K562 (cell line): ENCODE measurements around the gene SURF4. TPM values are rescaled to one million over a fixed set of nuclear protein-coding genes. Genes with fewer than 3 reads are reported as not detected.
A peak's percentile ranks its signal among the peaks of the same experiment; 100 is the strongest.

ENCODE experiments used
- CREM ChIP-seq: IDR thresholded peaks from 2 replicates; pipeline ENCODE4 v1.6.1; 2014; ENCODE audit warnings: antibody characterized with exemption, low read depth
- CTCF ChIP-seq, 3 experiments: IDR thresholded peaks in 2 of 3; conservative IDR thresholded peaks in 1 of 3; 2 replicates each; pipeline ENCODE4 v1.5.1; 2011 to 2012; ENCODE audit warnings: low read length in 3 of 3, mild to moderate bottlenecking in 3 of 3, control low read depth in 2 of 3, improper control_type of control experiment in 1 of 3, inconsistent platforms in 1 of 3, low read depth in 1 of 3, mixed read lengths in 1 of 3, moderate library complexity in 1 of 3; ENCODE audit not compliant: insufficient read depth in 2 of 3
- FOXK2 ChIP-seq, 2 experiments: fragments of 450-650 bp; IDR thresholded peaks in 1 of 2; conservative IDR thresholded peaks in 1 of 2; 2 replicates each; pipeline ENCODE4 v1.6.1; 2016; ENCODE audit warnings: low read depth in 2 of 2, mild to moderate bottlenecking in 1 of 2
- GATAD2A ChIP-seq: fragments of 450-650 bp; IDR thresholded peaks from 2 replicates; pipeline ENCODE4 v1.6.1; 2017
- GTF2E2 ChIP-seq: fragments of 200-800 bp; sonication (Bioruptor generic); IDR thresholded peaks from 2 replicates; pipeline ENCODE4 v1.6.1; 2016; ENCODE audit warnings: missing genetic modification characterization, missing compliant biosample characterization
- MNT ChIP-seq, 2 experiments: fragments of 450-650 bp; conservative IDR thresholded peaks; 2 replicates each; pipeline ENCODE4 v1.6.1; 2017; ENCODE audit warnings: mild to moderate bottlenecking in 2 of 2, moderate library complexity in 2 of 2
- NCOR1 ChIP-seq: fragments of 450-650 bp; IDR thresholded peaks from 2 replicates; pipeline ENCODE4 v1.6.1; 2016; ENCODE audit warnings: mild to moderate bottlenecking, moderate library complexity
- OTX1 ChIP-seq: fragments of 450-650 bp; formaldehyde crosslinking; IDR thresholded peaks from 2 replicates; pipeline ENCODE4 v1.4.0; 2022; ENCODE audit warnings: mild to moderate bottlenecking
- TBL1XR1 ChIP-seq, 2 experiments: IDR thresholded peaks; 2 replicates each; pipeline ENCODE4 v1.6.1; 2012; ENCODE audit warnings: improper control_type of control experiment in 2 of 2, low read length in 2 of 2, mild to moderate bottlenecking in 1 of 2
- ZHX1 ChIP-seq: fragments of 150-350 bp; conservative IDR thresholded peaks from 2 replicates; pipeline ENCODE4 v1.6.1; 2014; ENCODE audit warnings: low read length
- ZNF12 ChIP-seq: sonication (generic); formaldehyde crosslinking; IDR thresholded peaks from 2 replicates; pipeline ENCODE4 v1.4.0; 2020; ENCODE audit warnings: mild to moderate bottlenecking, missing genetic modification reagents
- ZNF140 ChIP-seq: fragments of 250-450 bp; sonication (Bioruptor Pico); IDR thresholded peaks from 2 replicates; pipeline ENCODE4 v1.8.0; 2021; ENCODE audit warnings: moderate library complexity, mild to moderate bottlenecking, inconsistent platforms
- polyA plus RNA-seq, 8 experiments: library from polyadenylated mRNA; depleted of rRNA in 4 of 8; stranded (reverse) in 5 of 8; unstranded in 3 of 8; fragments of >200 nt; fragmentation: Nextera tagmentation in 2 of 8; fragmentation: Illumina TruSeq in 1 of 8; extraction: Ambion mirVana in 2 of 8; extraction: Trizol in 1 of 8; gene quantifications; 2 replicates each; pipeline versions ENCODE4 v1.2.1 to v1.2.3, GENCODE V29; 2011 to 2014; ENCODE audit warnings: inconsistent platforms in 1 of 8, missing spikeins in 1 of 8
- total RNA-seq, 7 experiments: library from RNA; depleted of rRNA in 6 of 7; stranded (reverse); fragments of >200 nt in 6 of 7; fragmentation: Illumina TruSeq in 2 of 7; extraction: Trizol in 2 of 7; gene quantifications; 2 replicates each; pipeline versions ENCODE4 v1.2.1 to v1.2.3, GENCODE V29; 2011 to 2021; ENCODE audit warnings: low replicate concordance in 1 of 7

The SURF4 gene
- total and polyA plus RNA-seq, 9 of the 15 experiments (the other 6 are each of a cell fraction or from before 2014, with no cell fraction given) = 8.4 to 176 (median 130) TPM

- peak; percentile 70 to 84 for TF ChIP-seq MNT (conservative IDR thresholded peaks at IDR 0.05)
- TF ChIP-seq CTCF (IDR thresholded peaks at IDR 0.05 in 2 of 3, conservative IDR thresholded peaks at IDR 0.05 in 1 of 3; ENCODE audit: insufficient read depth in 2 of 3, low read depth in 1 of 3, low read length in 3 of 3) = peak in 2 of 3 experiments; percentile 21 to 43; a peak in 3 of 6 replicates
- peak; percentile 74 for TF ChIP-seq CREM
- no peak for TF ChIP-seq ZNF140 (CRISPR knock-in tag)
- TF ChIP-seq NCOR1 = 0 out of 2 replicates have a peak, but pooled peaks have one; percentile 24
- TF ChIP-seq GATAD2A = no peak
- no peak for TF ChIP-seq OTX1
- TF ChIP-seq TBL1XR1 (IDR thresholded peaks at IDR 0.05; ENCODE audit: low read length in 2 of 2) = no peak
- no peak for TF ChIP-seq ZNF12 (CRISPR knock-in tag)
- no peak for TF ChIP-seq FOXK2 (conservative IDR thresholded peaks at IDR 0.05 in 1 of 2, IDR thresholded peaks at IDR 0.05 in 1 of 2; ENCODE audit: low read depth in 2 of 2)
- no peak for TF ChIP-seq GTF2E2
- no peak for TF ChIP-seq ZHX1
Measured at GRCh38 chr9:133356391-133357091, 19.3 kb downstream of the SURF4 start, which contains the start of the genes SURF1 and SURF2 (continued).
